Uterus (tissue), 2 donors: ENCODE data around the gene COL23A1.

Experiments used
- CTCF ChIP-seq, 4 experiments: fragments of 200-600 bp in 2 of 4; fragments of 450-650 bp in 2 of 4; sonication (generic) in 2 of 4; IDR thresholded peaks; one replicate each; pipeline ENCODE4 v1.5.1; 2016 to 2019; ENCODE audit warnings: antibody characterized with exemption in 4 of 4, mild to moderate bottlenecking in 2 of 4, moderate library complexity in 1 of 4
- POLR2A ChIP-seq, 2 donors: fragments of 450-650 bp; IDR thresholded peaks; one replicate each; pipeline ENCODE4 v1.6.1; 2016; ENCODE audit warnings: antibody characterized with exemption in 2 of 2, mild to moderate bottlenecking in 1 of 2, moderate library complexity in 1 of 2

- TF ChIP-seq CTCF (IDR thresholded peaks at IDR 0.05) (no peak), POLR2A (IDR thresholded peaks at IDR 0.05) (no peak)
Measured at GRCh38 chr5:178381206-178381605, 209.0 kb downstream of the COL23A1 start.
